PC-9 (cell line): ENCODE measurements around the gene EVL. TPM values are rescaled to one million over a fixed set of nuclear protein-coding genes. Genes with fewer than 3 reads are reported as not detected.

Source experiments
- BruUV-seq: library from RNA; stranded (reverse); fragments of 400-500 nt; replicated peaks from 2 replicates; lab custom pipeline; 2021; lab: Mats Ljungman, UMichigan
- CTCF ChIA-PET: fragments of 300-600 bp; sonication (Branson Sonifier 250); formaldehyde crosslinking; loops from one replicate; lab custom pipeline; 2022; ENCODE audit warnings: antibody characterized with exemption; lab: Charles Lee
- POLR2A ChIA-PET: fragments of 300-600 bp; sonication (Branson Sonifier 250); formaldehyde crosslinking; loops from one replicate; lab custom pipeline; 2022; ENCODE audit warnings: antibody characterized with exemption; ENCODE audit not compliant: unreplicated experiment; lab: Charles Lee
- DNase-seq, 2 experiments: peaks; one replicate each; pipeline versions ENCODE4 v3.0.0 to v3.0.0-alpha.2; 2015 to 2022; ENCODE audit warnings: mixed read lengths in 1 of 2
- H2AFZ ChIP-seq: fragments of 200-600 bp; sonication (generic); 2 replicates; pipeline ENCODE4 v1.8.1; 2017; ENCODE audit warnings: antibody characterized with exemption
- H3F3A ChIP-seq: fragments of 200-600 bp; sonication (generic); 2 replicates; pipeline ENCODE4 v1.8.1; 2017; ENCODE audit warnings: antibody characterized with exemption, mild to moderate bottlenecking, low read depth; ENCODE audit not compliant: insufficient read depth
- H3K27ac ChIP-seq: fragments of 200-600 bp; sonication (generic); 2 replicates; pipeline ENCODE4 v1.6.1; 2016; ENCODE audit warnings: mixed run types
- H3K27me3 ChIP-seq: fragments of 200-600 bp; sonication (generic); 2 replicates; pipeline ENCODE4 v1.6.1; 2016; ENCODE audit warnings: low read depth, mixed run types; ENCODE audit not compliant: insufficient read depth
- H3K36me3 ChIP-seq: fragments of 200-600 bp; sonication (generic); 2 replicates; pipeline ENCODE4 v1.6.1; 2016; ENCODE audit warnings: low read depth, mixed run types
- H3K4me1 ChIP-seq: fragments of 200-600 bp; sonication (generic); replicated peaks from 2 replicates; pipeline ENCODE4 v1.6.1; 2016; ENCODE audit warnings: mixed run types; ENCODE audit not compliant: insufficient read depth
- H3K4me2 ChIP-seq: fragments of 200-600 bp; sonication (generic); 2 replicates; pipeline ENCODE4 v1.6.1; 2017; ENCODE audit warnings: mixed run types
- H3K4me3 ChIP-seq: fragments of 200-600 bp; sonication (generic); 2 replicates; pipeline ENCODE4 v1.6.1; 2016; ENCODE audit warnings: mixed run types
- H3K79me2 ChIP-seq: fragments of 200-600 bp; sonication (generic); 2 replicates; pipeline ENCODE4 v1.6.1; 2017; ENCODE audit warnings: low read depth, mixed run types
- H3K9me2 ChIP-seq: fragments of 200-600 bp; sonication (generic); 2 replicates; pipeline ENCODE4 v1.8.1; 2017; ENCODE audit warnings: mild to moderate bottlenecking; ENCODE audit not compliant: insufficient read depth
- H3K9me3 ChIP-seq: fragments of 200-600 bp; sonication (generic); 2 replicates; pipeline ENCODE4 v1.8.1; 2016; ENCODE audit warnings: low read depth; ENCODE audit not compliant: insufficient read depth
- H4K20me1 ChIP-seq: fragments of 200-600 bp; sonication (generic); 2 replicates; pipeline ENCODE4 v1.8.1; 2017; ENCODE audit not compliant: insufficient read depth
- EZH2 ChIP-seq: fragments of 200-600 bp; sonication (generic); IDR thresholded peaks from 2 replicates; pipeline ENCODE4 v1.8.0; 2017; ENCODE audit warnings: antibody characterized with exemption, low read depth
- intact Hi-C: fragments of 100-400 bp; cut with micrococcal nuclease; formaldehyde crosslinking; loops from one replicate; pipeline ENCODE4 v1.10.0; 2022; ENCODE audit not compliant: unreplicated experiment
- total RNA-seq: library from RNA; stranded (reverse); gene quantifications from 2 replicates; pipeline ENCODE4 v1.2.3, GENCODE V29; 2021
- TF ChIP-seq, protein P1 (sequence below): fragments of 200-600 bp; sonication (generic); conservative IDR thresholded peaks from 2 replicates; pipeline ENCODE4 v1.6.1; 2017; ENCODE audit warnings: mixed run types, antibody characterized with exemption, mild to moderate bottlenecking, moderate library complexity

EVL gene
- total RNA-seq, 1 experiment from 2014 or later = 5.9 TPM

DNA sequence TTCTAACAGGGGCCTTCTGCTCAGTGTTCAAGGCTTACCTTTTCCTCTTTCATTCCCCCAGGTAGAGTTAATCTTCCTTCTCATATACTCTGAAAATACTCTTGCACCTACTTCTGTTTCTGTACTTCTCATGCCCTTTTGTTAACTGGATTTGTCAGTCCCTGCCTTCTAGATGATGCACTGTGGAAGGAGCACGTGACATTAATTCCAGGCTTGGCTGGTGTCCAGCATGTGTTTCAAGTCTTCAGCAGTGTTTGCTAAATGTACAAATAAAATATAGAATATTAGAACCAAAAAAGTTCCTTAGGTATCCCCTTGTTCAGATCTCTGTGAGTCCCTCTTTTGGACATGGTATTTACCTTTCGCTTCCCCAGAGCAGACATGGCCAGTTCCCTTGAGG is 27.9 kb upstream of the EVL start:
- peaks cover 15% of the 10 kb centered on the region for H3K4me1 ChIP-seq
- no peak overlapping the region for H3K4me3 ChIP-seq
- H3K27me3 ChIP-seq = no peaks in the 10 kb centered on the region
- POLR2A ChIA-PET = no interaction called here
- no peaks in the 10 kb centered on the region for H3K9me2 ChIP-seq
- CTCF ChIA-PET = no interaction called here
- H3K9me3 ChIP-seq = no peaks in the 10 kb centered on the region
- H4K20me1 ChIP-seq = no peaks in the 10 kb centered on the region; the same call in 1 of the 2 replicates
- no peak overlapping the region for H2AFZ ChIP-seq
- intact Hi-C loops = no loop called here
- no peak overlapping the region for H3K4me2 ChIP-seq
- H3K27ac ChIP-seq = no peak overlapping the region
- TF ChIP-seq, protein P1, sequence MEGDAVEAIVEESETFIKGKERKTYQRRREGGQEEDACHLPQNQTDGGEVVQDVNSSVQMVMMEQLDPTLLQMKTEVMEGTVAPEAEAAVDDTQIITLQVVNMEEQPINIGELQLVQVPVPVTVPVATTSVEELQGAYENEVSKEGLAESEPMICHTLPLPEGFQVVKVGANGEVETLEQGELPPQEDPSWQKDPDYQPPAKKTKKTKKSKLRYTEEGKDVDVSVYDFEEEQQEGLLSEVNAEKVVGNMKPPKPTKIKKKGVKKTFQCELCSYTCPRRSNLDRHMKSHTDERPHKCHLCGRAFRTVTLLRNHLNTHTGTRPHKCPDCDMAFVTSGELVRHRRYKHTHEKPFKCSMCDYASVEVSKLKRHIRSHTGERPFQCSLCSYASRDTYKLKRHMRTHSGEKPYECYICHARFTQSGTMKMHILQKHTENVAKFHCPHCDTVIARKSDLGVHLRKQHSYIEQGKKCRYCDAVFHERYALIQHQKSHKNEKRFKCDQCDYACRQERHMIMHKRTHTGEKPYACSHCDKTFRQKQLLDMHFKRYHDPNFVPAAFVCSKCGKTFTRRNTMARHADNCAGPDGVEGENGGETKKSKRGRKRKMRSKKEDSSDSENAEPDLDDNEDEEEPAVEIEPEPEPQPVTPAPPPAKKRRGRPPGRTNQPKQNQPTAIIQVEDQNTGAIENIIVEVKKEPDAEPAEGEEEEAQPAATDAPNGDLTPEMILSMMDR = no peak
- TF ChIP-seq EZH2 = no peak
- no peak for DNase-seq
- BruUV-seq = no TSS peak
- peaks cover 4% of the 10 kb centered on the region; the same call in 1 of the 2 replicates for H3F3A ChIP-seq
- no peaks in the 10 kb centered on the region for H3K36me3 ChIP-seq
- H3K79me2 ChIP-seq = no peaks in the 10 kb centered on the region

DNA sequence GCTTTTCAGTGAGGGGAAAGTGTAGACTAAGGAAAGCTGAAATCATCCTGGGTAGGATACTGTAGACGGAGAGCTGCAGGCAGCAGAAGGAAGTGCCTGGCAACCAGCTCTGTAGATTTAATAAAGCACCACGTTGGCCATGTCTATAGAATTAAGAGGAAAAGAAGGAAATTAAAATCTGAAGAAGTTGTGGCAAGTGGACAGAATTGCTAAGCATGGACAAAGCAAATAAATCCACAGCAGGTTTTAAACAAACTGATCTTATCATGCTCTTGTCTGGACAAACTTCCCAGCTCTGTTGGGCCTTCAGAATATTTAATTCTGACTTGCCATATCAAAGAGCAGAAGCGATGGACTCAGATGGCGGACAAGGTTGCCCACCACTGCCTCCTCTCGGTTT is 27.2 kb upstream of the EVL start:
- no peak overlapping the region for H2AFZ ChIP-seq
- H3K9me2 ChIP-seq = no peaks in the 10 kb centered on the region
- no peaks in the 10 kb centered on the region; the same call in 1 of the 2 replicates for H4K20me1 ChIP-seq
- H3K4me3 ChIP-seq = no peak overlapping the region
- no peaks in the 10 kb centered on the region for H3K79me2 ChIP-seq
- no peaks in the 10 kb centered on the region for H3K36me3 ChIP-seq
- intact Hi-C loops = no loop called here
- TF ChIP-seq EZH2 = no peak
- TF ChIP-seq, protein P1 = no peak
- H3K9me3 ChIP-seq = no peaks in the 10 kb centered on the region
- H3K4me1 ChIP-seq = peaks cover 8% of the 10 kb centered on the region
- H3K4me2 ChIP-seq = no peak overlapping the region
- POLR2A ChIA-PET = no interaction called here
- no peak overlapping the region for H3K27ac ChIP-seq
- no peak for DNase-seq
- BruUV-seq = no TSS peak
- CTCF ChIA-PET = interaction anchor here (0.7 kb wide), 1 partner anchor 10 kb away, joined by 10 read pairs; no protein-coding TSS in a partner anchor
- no peaks in the 10 kb centered on the region for H3F3A ChIP-seq
- no peaks in the 10 kb centered on the region for H3K27me3 ChIP-seq

DNA sequence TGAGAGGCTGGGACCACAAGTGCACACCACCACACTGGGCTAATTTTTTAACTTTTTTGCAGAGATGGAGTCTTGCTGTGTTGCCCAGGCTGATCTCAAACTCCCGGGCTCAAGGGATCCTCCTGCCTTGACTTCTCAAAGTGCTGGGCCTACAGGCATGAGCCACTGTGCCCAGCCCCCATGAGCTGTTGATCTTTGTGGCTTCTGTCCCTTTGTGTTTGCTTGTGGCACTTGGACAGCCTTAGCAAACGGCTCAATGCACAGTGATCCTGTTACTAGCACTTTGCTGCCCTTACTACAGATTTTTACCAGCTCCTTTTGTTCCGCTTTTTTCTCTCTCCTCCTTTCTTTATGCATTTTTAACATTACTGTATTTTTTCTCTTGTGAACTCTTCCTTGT is 25.3 kb upstream of the EVL start:
- BruUV-seq = no TSS peak
- no peaks in the 10 kb centered on the region for H3K9me2 ChIP-seq
- no peaks in the 10 kb centered on the region; the same call in 1 of the 2 replicates for H4K20me1 ChIP-seq
- no peaks in the 10 kb centered on the region for H3F3A ChIP-seq
- H3K36me3 ChIP-seq = no peaks in the 10 kb centered on the region
- TF ChIP-seq EZH2 = no peak
- TF ChIP-seq, protein P1 = no peak
- POLR2A ChIA-PET = no interaction called here
- H3K9me3 ChIP-seq = no peaks in the 10 kb centered on the region
- intact Hi-C loops = no loop called here
- no peak for DNase-seq
- no peak overlapping the region for H3K4me2 ChIP-seq
- no peak overlapping the region for H2AFZ ChIP-seq
- no peaks in the 10 kb centered on the region for H3K27me3 ChIP-seq
- H3K4me1 ChIP-seq = no peaks in the 10 kb centered on the region
- H3K27ac ChIP-seq = no peak overlapping the region
- CTCF ChIA-PET = no interaction called here
- no peak overlapping the region for H3K4me3 ChIP-seq
- H3K79me2 ChIP-seq = no peaks in the 10 kb centered on the region
